ENCODE measurements around the gene NKD2.

NKD2 gene

DNA sequence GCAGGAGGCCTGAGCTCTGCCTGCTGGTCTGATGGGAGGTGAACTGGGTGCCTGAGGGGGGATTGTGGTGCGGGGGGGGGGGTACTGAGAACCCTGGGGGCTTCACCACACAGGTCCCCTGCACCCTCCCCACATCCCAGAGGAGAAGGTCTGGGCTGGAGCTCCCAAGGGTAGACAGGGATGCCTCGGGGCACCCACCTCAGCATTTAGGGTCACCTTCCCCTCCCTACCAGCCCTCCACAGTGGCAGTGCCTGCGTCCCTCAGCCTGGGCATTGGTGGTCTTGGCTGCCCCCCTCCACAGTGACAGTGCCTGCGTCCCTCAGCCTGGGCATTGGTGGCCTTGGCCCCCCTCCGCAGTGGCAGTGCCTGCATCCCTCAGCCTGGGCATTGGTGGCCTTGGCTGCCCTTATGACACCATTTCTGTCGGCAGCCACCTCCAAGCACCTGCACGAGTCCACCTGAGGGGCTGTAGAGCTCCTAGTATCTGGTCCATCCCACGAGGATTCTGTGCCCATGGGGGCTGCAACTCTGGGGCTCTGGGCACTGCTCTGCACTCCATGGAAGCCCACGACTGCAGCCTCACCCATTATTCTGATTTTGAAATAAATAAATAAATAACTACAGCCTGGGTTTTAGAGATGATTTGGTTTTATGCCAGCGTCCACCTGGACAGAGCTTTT lies 21.5 kb downstream of the NKD2 start:
- DNase-seq (ENCODE audit: low read depth): no peak

DNA sequence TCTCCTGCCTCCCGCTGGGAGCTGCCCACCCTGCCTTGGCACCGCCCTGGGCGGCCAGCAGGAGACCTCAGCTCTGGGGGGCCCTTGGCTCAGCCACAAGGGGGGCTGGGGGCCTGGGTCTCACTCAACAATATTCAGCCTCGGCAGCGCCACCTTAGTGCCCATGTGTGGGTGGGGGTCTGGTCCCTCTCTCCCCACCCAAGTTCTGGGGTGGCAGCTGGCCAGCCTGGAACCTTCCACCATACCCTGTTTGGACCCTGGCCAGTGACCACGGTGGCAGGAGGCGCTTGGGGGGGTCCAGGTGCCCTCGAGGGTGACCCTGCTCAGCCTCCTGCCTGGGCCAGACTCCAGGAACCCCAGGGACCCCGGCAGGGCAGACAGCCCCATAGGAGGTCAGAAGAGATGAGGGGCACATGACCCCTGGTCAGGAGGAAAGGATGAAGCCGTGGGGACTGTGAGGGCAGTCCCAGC lies 22.2 kb downstream of the NKD2 start:
- no peak for DNase-seq (ENCODE audit: low read depth)

DNA sequence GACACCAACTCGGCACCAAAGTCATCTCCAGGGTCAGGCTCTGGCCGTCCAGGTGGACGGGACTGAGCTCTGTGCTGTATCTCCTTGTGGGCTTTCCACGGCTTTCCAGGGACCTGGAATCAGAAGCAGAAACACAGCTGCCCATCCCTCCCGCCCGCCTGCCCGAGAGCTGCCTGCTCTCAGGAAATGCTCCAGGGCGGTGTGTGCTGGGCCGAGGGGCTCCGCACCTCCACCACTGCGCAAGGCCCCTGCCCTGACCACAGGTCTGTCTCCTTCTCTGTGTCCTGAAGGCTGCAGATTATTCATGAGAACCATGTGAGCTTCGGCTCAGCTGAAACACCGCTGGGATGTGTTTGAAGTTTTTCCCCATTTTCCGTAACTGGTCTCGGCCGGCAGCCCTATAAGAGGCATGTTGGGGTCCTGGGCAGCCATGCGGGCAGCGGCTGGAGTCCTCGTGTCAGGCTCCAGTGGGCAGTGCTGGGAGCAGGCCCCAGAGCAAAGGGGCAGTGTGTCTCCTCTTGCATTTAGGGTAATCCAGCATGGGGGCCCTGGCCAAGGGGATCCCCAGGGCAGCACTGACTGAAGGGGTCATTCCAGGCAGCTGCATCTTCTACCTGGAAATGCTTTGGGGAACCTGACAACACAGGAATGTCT lies 22.8 kb downstream of the NKD2 start:
- DNase-seq (ENCODE audit: low read depth): no peak

DNA sequence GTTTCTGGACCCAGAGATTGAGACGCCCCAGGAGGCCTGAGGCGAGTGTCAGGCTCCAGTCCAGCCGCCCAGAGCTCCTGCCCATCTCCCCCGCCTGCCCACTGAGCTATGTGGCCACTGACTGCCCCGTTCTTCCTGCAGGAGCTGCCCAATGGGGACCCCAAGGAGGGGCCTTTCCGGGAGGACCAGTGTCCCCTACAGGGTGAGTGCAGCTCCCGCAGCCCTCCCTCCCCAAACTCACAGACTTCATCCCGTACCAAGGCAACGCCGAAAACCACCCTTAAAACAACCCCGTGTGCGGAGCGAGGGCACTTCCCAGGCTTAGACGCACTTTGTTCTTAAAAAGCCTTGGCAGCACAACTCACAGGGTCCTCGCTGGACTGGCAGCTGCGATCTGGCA lies 23.4 kb downstream of the NKD2 start:
- no peak for DNase-seq (ENCODE audit: low read depth)

DNA sequence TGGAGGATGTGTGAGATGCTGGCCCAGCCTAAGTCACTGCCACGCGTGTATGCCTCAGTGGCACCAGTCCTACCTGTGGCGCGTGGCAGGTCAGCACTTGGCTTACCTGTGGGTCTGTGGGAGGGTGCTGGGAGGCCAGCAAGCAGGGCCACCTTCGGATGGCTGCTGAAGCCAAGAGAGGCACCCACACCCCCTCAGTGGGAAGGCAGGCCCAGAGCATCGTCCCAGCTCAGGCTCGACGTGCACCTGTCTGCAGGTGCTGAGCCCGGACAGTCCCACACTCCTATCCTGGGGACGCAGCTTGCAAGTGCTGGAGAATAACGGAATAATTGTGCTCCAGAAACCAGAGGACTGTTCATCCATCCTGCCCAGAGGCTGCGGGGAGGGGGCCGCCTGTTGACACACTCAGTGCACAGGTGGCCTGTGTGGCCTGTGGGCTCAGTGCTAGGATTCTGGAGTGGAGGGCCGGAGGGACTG lies 24.0 kb downstream of the NKD2 start:
- DNase-seq (ENCODE audit: low read depth): no peak

DNA sequence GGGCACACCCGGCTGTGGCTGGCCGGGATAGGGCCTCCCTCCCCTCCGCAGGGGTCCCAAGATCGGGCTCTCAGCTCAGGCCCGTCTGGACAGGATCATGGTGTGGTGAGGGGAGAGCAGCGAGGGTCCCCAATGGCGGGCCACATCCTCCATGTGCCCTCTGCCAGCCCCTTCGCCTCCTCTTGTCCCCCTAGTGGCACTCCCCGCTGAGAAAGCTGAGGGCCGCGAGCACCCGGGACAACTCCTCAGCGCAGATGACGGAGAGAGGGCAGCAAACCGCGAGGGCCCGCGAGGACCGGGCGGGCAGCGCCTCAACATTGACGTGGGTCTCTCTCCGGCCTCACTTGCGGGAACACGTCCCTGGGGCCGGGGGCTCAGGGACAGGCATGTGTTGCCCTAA lies 24.6 kb downstream of the NKD2 start:
- no peak for DNase-seq (ENCODE audit: low read depth)

DNA sequence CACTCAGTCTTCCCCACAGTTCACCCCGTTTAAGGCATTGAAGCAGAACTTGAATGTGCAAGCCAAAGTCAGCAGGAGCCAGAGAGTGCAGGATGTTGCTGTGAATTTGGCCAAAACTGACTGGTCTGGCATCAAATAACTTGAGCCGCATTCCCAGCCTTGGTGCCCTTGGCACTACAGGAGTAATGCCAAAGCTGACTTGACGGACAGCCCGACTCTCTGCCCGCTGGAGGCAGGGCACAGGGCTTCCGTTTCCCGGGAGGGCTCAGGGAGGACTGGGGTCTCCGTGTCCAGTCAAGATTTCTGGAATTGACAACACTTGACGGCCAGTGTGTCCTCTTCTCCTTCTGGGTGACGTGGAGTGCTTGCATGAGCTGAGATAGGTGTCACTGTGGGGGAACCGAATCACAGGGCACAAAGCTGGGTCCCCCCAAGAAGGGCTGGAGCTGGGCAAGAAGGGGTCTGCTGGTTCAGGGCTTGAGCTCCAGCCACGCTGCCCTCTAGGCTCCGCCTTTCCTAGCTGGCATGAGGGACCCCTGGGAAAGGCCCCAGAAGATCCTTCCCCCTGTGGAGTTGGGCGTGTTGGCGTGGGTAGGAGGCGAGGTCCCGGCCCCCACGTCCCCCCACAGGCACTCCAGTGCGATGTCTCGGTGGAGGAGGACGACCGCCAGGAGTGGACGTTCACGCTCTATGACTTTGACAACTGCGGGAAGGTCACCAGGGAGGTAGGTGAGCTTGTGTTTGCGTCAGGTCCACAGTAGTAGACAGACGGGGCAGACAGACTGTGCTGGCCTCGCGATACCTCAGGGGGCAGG lies 25.2 kb downstream of the NKD2 start:
- no peak for DNase-seq (ENCODE audit: low read depth)

DNA sequence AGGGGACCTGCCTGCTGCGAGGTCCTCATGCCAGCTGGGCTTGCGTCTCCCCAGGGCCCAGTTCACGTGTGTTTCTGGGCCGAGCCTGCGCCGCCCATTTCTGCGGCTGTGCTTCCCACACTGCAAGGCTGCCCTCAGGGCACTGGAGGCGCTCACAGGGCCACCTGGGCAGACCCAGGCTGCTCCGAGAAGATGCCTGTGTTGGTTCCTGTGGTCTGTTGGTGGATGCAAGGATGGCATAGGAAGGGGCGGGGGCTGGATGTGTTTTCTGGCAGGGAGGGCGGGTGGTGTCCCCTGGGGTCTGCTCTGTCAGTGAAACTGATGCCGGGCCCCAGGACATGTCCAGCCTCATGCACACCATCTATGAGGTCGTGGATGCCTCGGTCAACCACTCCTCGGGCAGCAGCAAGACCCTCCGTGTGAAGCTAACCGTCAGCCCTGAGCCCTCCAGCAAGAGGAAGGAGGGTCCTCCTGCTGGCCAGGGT lies 25.9 kb downstream of the NKD2 start:
- no peak for DNase-seq (ENCODE audit: low read depth)

DNA sequence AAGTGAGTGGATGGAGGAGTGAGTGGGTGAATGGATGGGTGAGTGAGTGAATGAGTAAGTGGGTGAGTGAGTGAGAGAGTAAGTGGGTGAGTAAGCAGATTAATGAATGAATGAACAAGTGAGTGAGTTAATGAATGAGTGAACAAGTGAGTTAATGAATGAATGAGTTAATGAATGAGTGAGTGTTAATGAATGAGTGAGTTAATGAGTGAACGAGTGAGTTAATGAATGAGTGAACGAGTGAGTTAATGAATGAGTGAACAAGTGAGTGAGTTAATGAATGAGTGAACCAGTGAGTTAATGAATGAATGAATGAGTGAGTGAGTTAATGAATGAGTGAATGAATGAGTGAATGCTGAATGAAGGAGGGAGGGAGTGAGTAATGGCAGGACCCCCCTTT lies 26.4 kb downstream of the NKD2 start:
- no peak for DNase-seq (ENCODE audit: low read depth)

DNA sequence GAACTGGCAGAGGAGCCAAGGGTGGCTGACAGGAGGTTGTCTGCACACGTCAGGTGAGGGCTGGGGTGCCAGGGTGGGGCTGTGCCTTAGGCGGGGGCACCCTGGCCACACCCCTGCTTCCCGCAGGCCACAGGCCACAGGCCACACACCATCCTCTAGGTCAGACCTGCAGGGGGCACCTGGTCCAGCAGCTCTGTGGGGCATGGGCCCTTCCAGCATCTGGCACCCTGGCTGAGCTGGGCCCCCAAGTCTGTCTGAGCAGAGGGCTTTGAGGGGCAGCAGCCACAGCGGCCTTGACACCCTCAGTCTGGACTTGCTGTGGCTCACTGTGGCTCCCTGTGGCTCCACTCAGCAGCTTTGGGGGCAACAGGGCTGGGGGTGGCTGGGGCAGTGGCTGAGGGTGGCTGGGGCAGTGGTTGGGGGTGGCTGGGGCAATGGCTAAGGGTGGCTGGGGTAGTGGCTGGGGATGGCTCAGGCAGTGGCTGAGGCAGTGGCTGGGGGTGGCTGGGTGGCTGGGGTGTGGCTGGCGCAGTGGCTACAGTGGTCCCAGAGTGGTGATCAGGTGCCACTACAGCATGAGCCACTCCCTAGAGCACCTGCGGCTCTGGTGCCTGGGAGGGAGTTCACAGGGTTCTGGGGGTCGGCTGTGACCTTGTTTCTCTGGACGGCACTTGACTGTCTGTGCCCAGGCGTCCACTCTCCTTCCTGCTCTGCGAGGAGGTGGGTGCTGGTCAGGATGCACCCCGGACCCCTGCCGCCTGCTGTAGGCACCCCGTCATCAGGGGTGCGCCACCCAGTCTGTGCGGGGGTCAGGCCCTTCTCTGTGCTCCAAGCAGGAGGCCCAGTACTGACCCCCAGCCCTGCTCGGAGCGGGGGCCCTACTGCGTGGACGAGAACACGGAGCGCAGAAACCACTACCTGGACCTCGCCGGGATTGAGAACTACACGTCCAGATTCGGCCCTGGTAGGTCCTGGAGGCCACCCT lies 27.1 kb downstream of the NKD2 start:
- DNase-seq (ENCODE audit: low read depth): no peak

DNA sequence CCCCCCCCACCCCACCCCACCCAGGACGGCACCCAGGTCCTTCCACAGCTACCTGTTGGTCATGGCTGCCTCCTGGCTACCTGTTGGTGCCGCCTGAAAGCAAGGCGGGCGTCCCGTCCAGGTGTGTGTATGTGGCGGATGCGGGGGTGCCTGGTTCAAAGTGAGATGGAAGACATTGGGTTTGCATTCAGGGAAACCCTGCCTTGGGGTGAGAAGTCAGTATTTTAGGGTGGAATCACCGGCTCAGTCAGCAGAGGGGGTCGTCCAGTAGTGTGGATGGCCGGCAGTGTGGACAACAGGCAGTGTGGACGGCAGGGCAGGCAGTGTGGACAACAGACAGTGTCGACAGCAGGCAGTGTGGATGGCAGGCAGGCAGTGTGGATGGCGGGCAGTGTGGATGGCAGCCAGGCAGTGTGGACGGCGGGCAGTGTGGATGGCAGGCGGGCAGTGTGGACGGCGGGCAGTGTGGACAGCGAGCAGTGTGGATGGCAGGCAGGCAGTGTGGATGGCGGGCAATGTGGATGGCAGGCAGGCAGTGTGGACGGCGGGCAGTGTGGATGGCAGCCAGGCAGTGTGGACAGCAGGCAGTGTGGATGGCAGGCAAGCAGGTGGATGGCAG lies 28.0 kb downstream of the NKD2 start:
- no peak for DNase-seq (ENCODE audit: low read depth)

DNA sequence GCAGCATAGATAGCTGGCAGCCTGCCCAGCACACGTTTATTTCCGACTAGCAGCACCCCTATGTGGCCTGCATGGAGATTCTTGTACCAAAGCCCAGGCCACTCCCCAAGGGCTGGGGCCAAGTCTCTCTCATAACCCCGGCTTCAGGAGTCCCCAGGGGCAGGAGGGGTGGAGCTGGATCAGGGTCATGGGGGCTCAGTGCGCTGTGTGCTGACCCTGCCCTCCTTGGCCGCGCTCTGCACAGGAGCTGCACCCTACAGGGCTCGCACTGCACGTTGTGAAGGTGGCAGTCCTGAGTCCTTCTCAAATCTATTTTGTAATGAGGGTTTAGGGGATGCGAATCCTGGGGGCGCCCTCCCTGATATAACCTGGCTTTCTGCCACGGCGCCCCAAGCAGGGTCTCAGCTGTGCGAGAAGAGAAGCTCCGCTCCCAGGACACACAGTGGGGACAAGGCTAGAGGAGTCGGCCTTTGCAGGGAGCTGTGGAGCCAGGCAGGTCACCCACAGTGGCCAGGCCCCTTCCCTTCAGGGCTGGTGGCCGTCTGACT lies 28.6 kb downstream of the NKD2 start:
- DNase-seq (ENCODE audit: low read depth): no peak

DNA sequence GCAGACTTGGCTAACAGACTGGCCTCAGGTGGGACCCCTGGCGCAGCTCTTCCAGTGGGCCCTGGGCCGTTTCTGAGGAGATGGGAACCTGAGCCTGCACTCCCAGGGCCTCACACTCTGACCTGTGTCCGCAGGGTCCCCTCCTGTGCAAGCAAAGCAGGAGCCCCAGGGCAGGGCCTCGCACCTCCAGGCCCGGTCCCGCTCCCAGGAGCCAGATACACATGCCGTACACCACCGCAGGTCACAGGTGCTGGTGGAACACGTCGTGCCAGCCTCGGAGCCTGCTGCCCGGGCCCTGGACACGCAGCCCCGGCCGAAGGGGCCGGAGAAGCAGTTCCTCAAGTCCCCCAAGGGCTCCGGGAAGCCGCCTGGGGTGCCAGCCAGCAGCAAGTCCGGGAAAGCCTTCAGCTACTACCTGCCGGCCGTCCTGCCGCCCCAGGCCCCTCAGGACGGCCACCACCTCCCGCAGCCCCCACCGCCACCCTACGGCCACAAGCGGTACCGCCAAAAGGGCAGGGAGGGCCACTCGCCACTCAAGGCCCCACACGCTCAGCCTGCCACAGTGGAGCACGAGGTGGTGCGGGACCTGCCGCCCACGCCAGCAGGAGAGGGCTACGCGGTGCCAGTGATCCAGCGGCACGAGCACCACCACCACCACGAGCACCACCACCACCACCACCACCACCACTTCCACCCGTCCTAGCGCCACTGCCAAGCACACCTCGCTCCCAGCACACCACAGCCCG lies 29.2 kb downstream of the NKD2 start:
- no peak for DNase-seq (ENCODE audit: low read depth)

DNA sequence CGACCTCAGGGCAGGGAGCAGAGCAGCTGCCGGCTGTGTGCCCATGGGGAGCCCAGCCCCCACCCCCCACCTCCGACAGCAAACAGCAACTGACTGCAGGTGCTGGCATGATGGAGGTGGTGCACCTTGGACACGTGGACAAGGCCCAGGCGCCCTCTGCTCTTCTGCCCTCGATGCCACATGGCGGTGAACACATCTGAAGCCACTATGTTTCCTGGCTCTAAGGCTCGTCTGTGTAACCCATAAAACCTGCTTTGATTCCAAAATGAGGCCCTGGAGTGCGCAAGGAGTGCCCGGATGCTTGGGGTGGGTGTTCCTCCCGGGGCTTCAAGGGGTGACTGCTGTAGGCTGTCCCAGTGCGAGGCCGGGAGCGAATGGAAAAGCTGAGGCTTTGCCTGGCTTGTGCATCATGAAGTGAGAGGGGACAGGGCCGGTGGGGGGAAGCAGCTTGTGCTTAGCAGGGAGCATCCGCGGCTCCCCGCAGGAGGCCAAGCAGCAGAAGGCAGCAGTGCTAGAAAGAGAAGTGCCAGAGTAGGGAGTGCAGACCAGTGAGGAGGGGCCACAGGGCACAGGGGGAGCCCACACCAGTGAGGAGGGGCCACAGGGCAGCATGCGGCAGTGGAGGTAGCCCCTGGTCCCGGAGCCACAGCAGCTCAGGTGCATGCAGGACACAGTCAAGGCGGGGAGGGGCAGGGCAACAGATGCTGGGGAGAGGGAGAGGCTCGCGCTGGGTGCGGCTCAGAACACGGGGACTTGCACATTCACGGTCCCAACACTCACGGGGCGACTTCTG lies 30.0 kb downstream of the NKD2 start:
- no peak for DNase-seq (ENCODE audit: low read depth)

DNA sequence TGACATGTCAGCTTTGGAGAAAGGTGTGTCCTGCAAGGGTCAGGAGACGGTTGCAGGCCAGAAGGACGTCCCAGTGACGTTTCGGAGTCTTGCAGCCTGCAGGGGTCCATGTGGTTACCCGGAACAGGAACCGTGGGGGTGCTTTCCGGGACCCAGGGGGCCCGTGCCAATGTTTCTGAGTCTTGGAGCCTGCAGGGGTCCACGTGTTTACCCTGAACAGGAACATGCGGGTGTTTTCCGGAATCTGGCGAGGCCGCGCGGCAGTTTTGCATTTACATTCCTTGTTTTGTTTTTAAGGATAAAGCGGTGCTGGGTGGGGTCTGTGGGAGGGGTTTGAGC lies 30.6 kb downstream of the NKD2 start:
- DNase-seq (ENCODE audit: low read depth): no peak

DNA sequence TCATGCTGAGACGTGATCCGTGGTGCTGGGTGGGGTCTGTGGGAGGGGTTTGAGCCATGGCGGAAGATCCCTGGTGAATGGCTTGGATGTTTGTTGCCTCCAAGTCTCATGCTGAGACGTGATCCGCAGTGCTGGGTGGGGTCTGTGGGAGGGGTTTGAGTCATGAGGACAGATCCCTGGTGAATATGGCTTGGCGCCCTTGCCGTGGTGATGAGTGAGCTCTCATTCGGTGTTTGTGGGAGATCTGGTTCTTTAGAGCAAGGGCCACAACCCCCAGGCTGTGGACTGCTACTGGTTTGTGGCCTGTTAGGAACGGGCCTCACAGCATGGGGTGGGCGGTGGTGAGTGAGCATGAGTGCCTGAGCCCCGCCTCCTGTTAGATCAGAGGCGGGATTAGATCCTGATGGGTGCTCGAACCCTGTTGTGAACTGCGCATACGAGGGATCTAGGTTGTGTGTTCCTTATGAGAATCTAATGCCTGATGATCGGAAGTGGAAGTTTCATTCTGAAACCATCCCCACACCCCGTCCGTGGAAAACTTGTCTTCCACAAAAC lies 31.2 kb downstream of the NKD2 start:
- no peak for DNase-seq (ENCODE audit: low read depth)

DNA sequence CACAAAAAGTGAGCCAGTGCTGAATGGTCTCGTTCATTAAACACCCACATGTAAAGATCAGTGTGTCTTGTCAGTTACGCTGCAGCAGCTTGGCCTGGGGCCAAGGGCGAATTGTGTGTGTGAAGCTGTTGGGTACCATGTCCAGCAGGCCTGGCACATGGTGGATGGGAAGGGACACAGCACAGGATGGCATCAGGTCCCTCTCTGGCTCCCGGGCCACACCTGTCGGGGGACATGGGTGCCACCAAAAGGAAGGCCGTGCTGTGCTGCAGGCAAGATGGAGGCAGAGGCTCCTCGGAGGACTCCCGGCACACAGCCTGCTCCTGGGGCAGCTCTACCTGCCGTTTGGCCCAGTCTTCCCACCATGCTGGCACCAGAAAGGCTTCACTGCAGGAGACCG lies 32.0 kb downstream of the NKD2 start:
- no peak for DNase-seq (ENCODE audit: low read depth)

DNA sequence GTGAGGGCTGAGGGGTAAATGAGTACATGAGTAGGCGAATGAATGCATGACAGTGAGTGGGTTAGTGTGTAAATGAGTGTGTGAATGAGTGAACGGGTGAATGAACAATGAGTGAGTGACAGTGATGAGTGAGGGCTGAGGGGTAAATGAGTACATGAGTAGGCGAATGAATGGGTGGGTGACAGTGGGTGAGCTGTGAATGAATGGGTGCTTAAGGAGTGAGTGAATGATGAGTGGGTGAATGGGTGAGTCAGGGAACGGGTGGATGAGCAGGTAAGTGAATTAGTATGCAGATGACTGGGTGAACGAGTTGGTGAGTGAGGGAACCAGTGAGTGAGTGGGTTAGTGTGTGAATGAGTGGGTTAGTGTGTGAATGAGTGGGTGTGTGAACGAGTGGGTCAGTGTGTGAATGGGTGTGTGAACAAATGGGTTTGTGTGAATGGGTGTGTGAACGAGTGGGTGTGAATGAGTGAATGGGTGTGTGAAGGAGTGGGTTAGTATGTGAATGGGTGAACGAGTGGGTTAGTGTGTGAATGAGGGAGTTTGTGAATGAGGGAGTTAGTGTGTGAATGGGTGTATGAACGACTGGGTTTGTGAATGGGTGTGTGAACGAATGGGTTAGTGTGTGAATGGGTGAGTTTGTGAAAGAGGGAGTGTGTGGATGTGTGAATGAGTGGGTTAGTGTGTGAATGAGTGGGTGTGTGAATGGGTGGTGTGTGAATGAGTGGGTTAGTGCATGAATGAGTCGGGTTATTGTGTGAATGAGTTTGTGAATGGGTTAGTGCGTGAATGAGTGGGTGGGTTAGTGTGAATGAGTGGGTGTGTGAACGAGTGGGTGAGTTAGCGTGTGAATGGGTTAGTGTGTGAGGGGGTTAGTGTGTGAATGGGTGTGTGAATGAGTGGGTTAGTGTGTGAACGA lies 32.9 kb downstream of the NKD2 start:
- no peak for DNase-seq (ENCODE audit: low read depth)
